Measurements from ENCODE around the gene TENM4. TPM values are rescaled to one million over a fixed set of nuclear protein-coding genes. Genes with fewer than 3 reads are reported as not detected.

Gene TENM4
- total RNA-seq, 4 donors from 2014 or later = 5.5 to 12.3 (median 8.9) TPM

- TF ChIP-seq POLR2AphosphoS5 (IDR thresholded peaks at IDR 0.05) = no peak
- no peak for TF ChIP-seq CTCF (IDR thresholded peaks at IDR 0.05)
- no peak for TF ChIP-seq EP300 (IDR thresholded peaks at IDR 0.05)
- no peak for TF ChIP-seq POLR2A (IDR thresholded peaks at IDR 0.05)
- Histone ChIP-seq H3K4me3 (no peak overlapping the region), H3K9me3 (no peaks in the 10 kb centered on the region), H3K36me3 (no peaks in the 10 kb centered on the region), H3K27me3 (no peaks in the 10 kb centered on the region), H3K27ac (no peak overlapping the region), H3K4me1 (no peaks in the 10 kb centered on the region)
- WGBS, 2 donors (ENCODE audit: low coverage in 1 of 2) = 91 to 92% methylated on average over 3 of the region's 3 CpGs
- ATAC-seq = no peak
Observed at GRCh38 chr11:78685156-78685555, 755.7 kb downstream of the TENM4 start.

- no peak overlapping the region for H3K27ac ChIP-seq
- ATAC-seq = no peak
- TF ChIP-seq CTCF (IDR thresholded peaks at IDR 0.05) (no peak), POLR2A (IDR thresholded peaks at IDR 0.05) (no peak), EP300 (IDR thresholded peaks at IDR 0.05) (no peak), POLR2AphosphoS5 (IDR thresholded peaks at IDR 0.05) (no peak)
- H3K9me3 ChIP-seq = no peaks in the 10 kb centered on the region
- no peaks in the 10 kb centered on the region for H3K36me3 ChIP-seq
- H3K4me3 ChIP-seq = no peak overlapping the region
- no peaks in the 10 kb centered on the region for H3K4me1 ChIP-seq
- H3K27me3 ChIP-seq = no peaks in the 10 kb centered on the region
- 93 to 100% methylated on average over 1 to 2 of the region's 2 CpGs for WGBS, 2 donors (ENCODE audit: low coverage in 1 of 2)
Observed at GRCh38 chr11:78684377-78684776, 756.5 kb downstream of the TENM4 start.

- no peak for ATAC-seq
Observed at GRCh38 chr11:78683774-78684173, 757.1 kb downstream of the TENM4 start.

GRCh38 chr11:78676026-78676557 lies 764.7 kb downstream of the TENM4 start:
- ATAC-seq = no peak
- Histone ChIP-seq H3K4me3 (no peak overlapping the region), H3K36me3 (peaks cover 0 to 11% of the 10 kb centered on the region in 2 donors), H3K4me1 (no peaks in the 10 kb centered on the region), H3K9me3 (no peaks in the 10 kb centered on the region), H3K27me3 (no peaks in the 10 kb centered on the region), H3K27ac (no peak overlapping the region)
- no peak for TF ChIP-seq CTCF (IDR thresholded peaks at IDR 0.05)
- no peak for TF ChIP-seq POLR2AphosphoS5 (IDR thresholded peaks at IDR 0.05)
- TF ChIP-seq POLR2A (IDR thresholded peaks at IDR 0.05) = no peak
- TF ChIP-seq EP300 (IDR thresholded peaks at IDR 0.05) = no peak
- 80 to 89% methylated on average over 2 to 10 of the region's 24 CpGs for WGBS, 2 donors (ENCODE audit: low coverage in 1 of 2)

More at GRCh38 chr11:78683774-78684173, 757.1 kb downstream of the TENM4 start:
- Histone ChIP-seq H3K36me3 (no peaks in the 10 kb centered on the region), H3K4me1 (no peaks in the 10 kb centered on the region), H3K4me3 (no peak overlapping the region), H3K27me3 (no peaks in the 10 kb centered on the region), H3K27ac (no peak overlapping the region), H3K9me3 (no peaks in the 10 kb centered on the region)
- WGBS, 2 donors (ENCODE audit: low coverage in 1 of 2) = 91 to 100% methylated on average over 2 to 4 of the region's 5 CpGs
- TF ChIP-seq POLR2AphosphoS5 (IDR thresholded peaks at IDR 0.05) (no peak), EP300 (IDR thresholded peaks at IDR 0.05) (no peak), CTCF (IDR thresholded peaks at IDR 0.05) (no peak), POLR2A (IDR thresholded peaks at IDR 0.05) (no peak)

- no peak for ATAC-seq
- Histone ChIP-seq H3K27ac (no peak overlapping the region), H3K4me1 (no peaks in the 10 kb centered on the region), H3K9me3 (no peaks in the 10 kb centered on the region), H3K4me3 (no peak overlapping the region), H3K36me3 (peaks cover 0 to 29% of the 10 kb centered on the region in 2 donors), H3K27me3 (no peaks in the 10 kb centered on the region)
- WGBS, 2 donors (ENCODE audit: low coverage in 1 of 2) = 77 to 100% methylated on average over 1 to 7 of the region's 9 CpGs
- TF ChIP-seq POLR2A (IDR thresholded peaks at IDR 0.05) (no peak), EP300 (IDR thresholded peaks at IDR 0.05) (no peak), CTCF (IDR thresholded peaks at IDR 0.05) (no peak), POLR2AphosphoS5 (IDR thresholded peaks at IDR 0.05) (no peak)
Observed at GRCh38 chr11:78672850-78673620, 767.8 kb downstream of the TENM4 start.
